Measurements from ENCODE around the gene PIP5K1C. TPM values are rescaled to one million over a fixed set of nuclear protein-coding genes. Genes with fewer than 3 reads are reported as not detected.

Gene PIP5K1C
- total RNA-seq, 2 experiments from 2014 or later: 23.9 to 37.7 TPM

- H3K4me1 Mint-ChIP-seq: peaks cover 18% of the 10 kb centered on the region
- H3K27me3 Mint-ChIP-seq: no peaks in the 10 kb centered on the region
- H3K4me3 Mint-ChIP-seq: no peak overlapping the region
- no peak overlapping the region for H3K27ac Mint-ChIP-seq
- DNase-seq (no peak), ATAC-seq (no peak)
- H3K9me3 Mint-ChIP-seq (ENCODE audit: low read depth): peaks cover 7% of the 10 kb centered on the region
- H3K36me3 Mint-ChIP-seq: peaks cover 22% of the 10 kb centered on the region
- CTCF ChIA-PET: interaction anchor here (3.2 kb wide), 1 partner anchor 18 kb away, joined by 16 read pairs; no protein-coding TSS in a partner anchor
Measured at GRCh38 chr19:3684817-3685410, 15.4 kb downstream of the PIP5K1C start.

GRCh38 chr19:3684054-3684816 lies 16.0 kb downstream of the PIP5K1C start:
- Mint-ChIP-seq H3K27ac (no peak overlapping the region), H3K4me1 (peaks cover 14% of the 10 kb centered on the region), H3K36me3 (peaks cover 20% of the 10 kb centered on the region), H3K4me3 (no peak overlapping the region), H3K27me3 (no peaks in the 10 kb centered on the region), H3K9me3 (ENCODE audit: low read depth) (peaks cover 7% of the 10 kb centered on the region)
- ATAC-seq (no peak), DNase-seq (no peak)
- CTCF ChIA-PET: no interaction called here

- DNase-seq (no peak), ATAC-seq (no peak)
- Mint-ChIP-seq H3K27ac (no peak overlapping the region), H3K27me3 (no peaks in the 10 kb centered on the region), H3K4me1 (peaks cover 10% of the 10 kb centered on the region), H3K4me3 (no peak overlapping the region), H3K9me3 (ENCODE audit: low read depth) (peaks cover 7% of the 10 kb centered on the region), H3K36me3 (peaks cover 20% of the 10 kb centered on the region)
- CTCF ChIA-PET: interaction anchor here (1.3 kb wide), 1 partner anchor 9 kb away, joined by 5 read pairs; no protein-coding TSS in a partner anchor
Measured at GRCh38 chr19:3683405-3684053, 16.7 kb downstream of the PIP5K1C start.

- Mint-ChIP-seq H3K4me1 (peaks cover 8% of the 10 kb centered on the region), H3K9me3 (ENCODE audit: low read depth) (peaks cover 7% of the 10 kb centered on the region), H3K27me3 (no peaks in the 10 kb centered on the region), H3K36me3 (peaks cover 20% of the 10 kb centered on the region), H3K4me3 (no peak overlapping the region), H3K27ac (no peak overlapping the region)
- no peak for DNase-seq
- CTCF ChIA-PET: interaction anchor here (0.6 to 1.3 kb wide), 2 partner anchors 10 to 32 kb away, joined by 4 to 5 read pairs; no protein-coding TSS in a partner anchor
- ATAC-seq: no peak
Measured at GRCh38 chr19:3682741-3683404, 17.4 kb downstream of the PIP5K1C start.

- no peak overlapping the region for H3K4me3 Mint-ChIP-seq
Measured at GRCh38 chr19:3682286-3682685, 18.0 kb downstream of the PIP5K1C start.

GRCh38 chr19:3680939-3681338 lies 19.3 kb downstream of the PIP5K1C start:
- ATAC-seq (no peak), DNase-seq (no peak)
- Mint-ChIP-seq H3K36me3 (peaks cover 22% of the 10 kb centered on the region), H3K27ac (no peak overlapping the region), H3K27me3 (no peaks in the 10 kb centered on the region), H3K4me3 (no peak overlapping the region), H3K4me1 (peaks cover 8% of the 10 kb centered on the region), H3K9me3 (ENCODE audit: low read depth) (peaks cover 7% of the 10 kb centered on the region)
- CTCF ChIA-PET: no interaction called here

More at GRCh38 chr19:3682286-3682685, 18.0 kb downstream of the PIP5K1C start:
- Mint-ChIP-seq H3K27me3 (no peaks in the 10 kb centered on the region), H3K9me3 (ENCODE audit: low read depth) (peaks cover 7% of the 10 kb centered on the region), H3K4me1 (peaks cover 5% of the 10 kb centered on the region), H3K36me3 (peaks cover 20% of the 10 kb centered on the region), H3K27ac (no peak overlapping the region)
- DNase-seq (no peak), ATAC-seq (no peak)
- CTCF ChIA-PET: interaction anchor here (0.6 to 1.3 kb wide), 2 partner anchors 10 to 32 kb away, joined by 4 to 5 read pairs; no protein-coding TSS in a partner anchor

- Mint-ChIP-seq H3K27ac (no peak overlapping the region), H3K4me3 (no peak overlapping the region), H3K36me3 (peaks cover 14% of the 10 kb centered on the region), H3K27me3 (no peaks in the 10 kb centered on the region), H3K9me3 (ENCODE audit: low read depth) (peaks cover 5% of the 10 kb centered on the region), H3K4me1 (peaks cover 8% of the 10 kb centered on the region)
- ATAC-seq (no peak), DNase-seq (no peak)
- CTCF ChIA-PET: no interaction called here
Measured at GRCh38 chr19:3679581-3679980, 20.7 kb downstream of the PIP5K1C start.

GRCh38 chr19:3679138-3679537 lies 21.1 kb downstream of the PIP5K1C start:
- no peak for DNase-seq
- ATAC-seq: no peak
- CTCF ChIA-PET: no interaction called here
- no peak overlapping the region for H3K27ac Mint-ChIP-seq
- no peaks in the 10 kb centered on the region for H3K27me3 Mint-ChIP-seq
- peaks cover 2% of the 10 kb centered on the region for H3K9me3 Mint-ChIP-seq (ENCODE audit: low read depth)
- H3K36me3 Mint-ChIP-seq: peaks cover 9% of the 10 kb centered on the region
- H3K4me3 Mint-ChIP-seq: no peak overlapping the region
- peaks cover 8% of the 10 kb centered on the region for H3K4me1 Mint-ChIP-seq

- CTCF ChIA-PET: no interaction called here
- DNase-seq (no peak), ATAC-seq (no peak)
- Mint-ChIP-seq H3K27ac (no peak overlapping the region), H3K9me3 (ENCODE audit: low read depth) (no peaks in the 10 kb centered on the region), H3K4me1 (peaks cover 7% of the 10 kb centered on the region), H3K4me3 (no peak overlapping the region), H3K27me3 (no peaks in the 10 kb centered on the region), H3K36me3 (peaks cover 4% of the 10 kb centered on the region)
Measured at GRCh38 chr19:3678188-3678587, 22.1 kb downstream of the PIP5K1C start.

- H3K27me3 Mint-ChIP-seq: no peaks in the 10 kb centered on the region
- ATAC-seq: no peak
- CTCF ChIA-PET: interaction anchor here (1.0 to 1.3 kb wide), 4 partner anchors 9 to 25 kb away, joined by 3 to 5 read pairs (median 4); partner anchors contain the start of gene PIP5K1C
- no peak overlapping the region for H3K4me3 Mint-ChIP-seq
- H3K27ac Mint-ChIP-seq: no peak overlapping the region
- no peak for DNase-seq
- H3K4me1 Mint-ChIP-seq: peaks cover 31% of the 10 kb centered on the region
- H3K9me3 Mint-ChIP-seq (ENCODE audit: low read depth): no peaks in the 10 kb centered on the region
- H3K36me3 Mint-ChIP-seq: peaks cover 7% of the 10 kb centered on the region
Measured at GRCh38 chr19:3674784-3675543, 25.3 kb downstream of the PIP5K1C start.

GRCh38 chr19:3673506-3674439 lies 26.5 kb downstream of the PIP5K1C start:
- H3K27ac Mint-ChIP-seq: no peak overlapping the region
- peaks cover 38% of the 10 kb centered on the region for H3K4me1 Mint-ChIP-seq
- no peak for ATAC-seq
- peaks cover 7% of the 10 kb centered on the region for H3K36me3 Mint-ChIP-seq
- H3K4me3 Mint-ChIP-seq: no peak overlapping the region
- no peaks in the 10 kb centered on the region for H3K27me3 Mint-ChIP-seq
- DNase-seq: no peak
- H3K9me3 Mint-ChIP-seq (ENCODE audit: low read depth): no peaks in the 10 kb centered on the region
- CTCF ChIA-PET: interaction anchor here (1.0 to 1.3 kb wide), 4 partner anchors 8 to 26 kb away, joined by 3 to 5 read pairs (median 4); partner anchors contain the start of gene PIP5K1C

- Mint-ChIP-seq H3K9me3 (ENCODE audit: low read depth) (no peaks in the 10 kb centered on the region), H3K27me3 (no peaks in the 10 kb centered on the region), H3K4me3 (no peak overlapping the region), H3K36me3 (peaks cover 7% of the 10 kb centered on the region), H3K27ac (no peak overlapping the region), H3K4me1 (peaks cover 38% of the 10 kb centered on the region)
- CTCF ChIA-PET: interaction anchor here (1.8 to 2.6 kb wide), 2 partner anchors 17 to 26 kb away, joined by 12 to 18 read pairs; partner anchors contain the start of gene PIP5K1C
- no peak for ATAC-seq
- DNase-seq: no peak
Measured at GRCh38 chr19:3672993-3673392, 27.3 kb downstream of the PIP5K1C start.
